ENCODE results near the gene PDE4D. TPM values are rescaled to one million over a fixed set of nuclear protein-coding genes. Genes with fewer than 3 reads are reported as not detected.

Gene PDE4D
- total and polyA plus RNA-seq, 4 donors, result 12.8 to 167 (median 44.5) TPM

- Histone ChIP-seq H3K27me3 (ENCODE audit: control insufficient read depth in 3 of 3, insufficient read depth in 3 of 3, low read length in 2 of 3) (no peaks in the 10 kb centered on the region), H3K4me3 (no peak overlapping the region), H3K27ac (ENCODE audit: low read depth in 1 of 2, low read length in 1 of 2) (no peak overlapping the region), H3K4me1 (ENCODE audit: control insufficient read depth in 5 of 5, insufficient read depth in 5 of 5, low read length in 5 of 5) (peaks cover 0 to 33% (median 10%) of the 10 kb centered on the region in 5 donors), H3K36me3 (ENCODE audit: control insufficient read depth in 4 of 4, insufficient read depth in 4 of 4, low read length in 4 of 4) (no peaks in the 10 kb centered on the region), H3K9ac (ENCODE audit: insufficient read depth in 1 of 2, low read length in 2 of 2) (no peak overlapping the region), H3K9me3 (ENCODE audit: control insufficient read depth in 4 of 4, insufficient read depth in 3 of 4, low read length in 3 of 4) (no peaks in the 10 kb centered on the region)
- no peak for ATAC-seq (ENCODE audit: insufficient read depth, low FRiP score)
- no peak for DNase-seq
- no peak for TF ChIP-seq CTCF (IDR thresholded peaks at IDR 0.05; ENCODE audit: control extremely low read depth, extremely low read depth)
- 61 to 83% methylated on average over 6 of the region's 6 CpGs for WGBS, 2 donors
These were observed 355.4 kb downstream of the PDE4D start for GRCh38 chr5:59537961-59538749.

DNA sequence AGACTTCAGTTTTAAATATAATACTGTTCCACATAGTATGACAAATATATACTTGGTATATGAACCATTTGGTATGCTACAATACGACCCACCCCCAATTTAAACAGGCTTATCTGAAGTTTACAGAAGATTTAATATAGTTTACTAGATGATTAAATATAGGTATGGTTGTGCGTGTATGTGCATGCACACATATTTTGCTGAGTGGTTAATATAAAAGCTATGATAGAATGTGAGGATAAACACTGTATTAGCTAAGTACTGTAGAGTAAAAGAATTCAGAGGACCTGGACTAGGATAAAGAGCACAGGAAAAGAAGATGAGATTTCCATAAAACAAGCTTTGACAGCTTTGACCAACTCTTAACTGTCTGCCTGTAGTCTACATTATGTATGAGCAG, 356.7 kb downstream of the PDE4D start:
- H3K36me3 ChIP-seq (ENCODE audit: control insufficient read depth in 4 of 4, insufficient read depth in 4 of 4, low read length in 4 of 4), result no peaks in the 10 kb centered on the region
- no peak overlapping the region for H3K9ac ChIP-seq (ENCODE audit: insufficient read depth in 1 of 2, low read length in 2 of 2)
- peaks cover 0 to 21% (median under 1%) of the 10 kb centered on the region in 5 donors for H3K4me1 ChIP-seq (ENCODE audit: control insufficient read depth in 5 of 5, insufficient read depth in 5 of 5, low read length in 5 of 5)
- no peak overlapping the region for H3K27ac ChIP-seq (ENCODE audit: low read depth in 1 of 2, low read length in 1 of 2)
- ATAC-seq (ENCODE audit: insufficient read depth, low FRiP score) (no peak), DNase-seq (no peak)
- no peak for TF ChIP-seq CTCF (IDR thresholded peaks at IDR 0.05; ENCODE audit: control extremely low read depth, extremely low read depth)
- 89 to 99% methylated on average over 2 of the region's 2 CpGs for WGBS, 2 donors
- H3K27me3 ChIP-seq (ENCODE audit: control insufficient read depth in 3 of 3, insufficient read depth in 3 of 3, low read length in 2 of 3), result no peaks in the 10 kb centered on the region
- H3K4me3 ChIP-seq, result no peak overlapping the region
- no peaks in the 10 kb centered on the region for H3K9me3 ChIP-seq (ENCODE audit: control insufficient read depth in 4 of 4, insufficient read depth in 3 of 4, low read length in 3 of 4)

- 81 to 95% methylated on average over 2 of the region's 2 CpGs for WGBS, 2 donors
- no peak for ATAC-seq (ENCODE audit: insufficient read depth, low FRiP score)
These were observed 358.0 kb downstream of the PDE4D start for GRCh38 chr5:59535561-59535960.

More at GRCh38 chr5:59535561-59535960, 358.0 kb downstream of the PDE4D start:
- no peak overlapping the region for H3K4me3 ChIP-seq
- H3K9me3 ChIP-seq (ENCODE audit: control insufficient read depth in 4 of 4, insufficient read depth in 3 of 4, low read length in 3 of 4), result no peaks in the 10 kb centered on the region
- H3K36me3 ChIP-seq (ENCODE audit: control insufficient read depth in 4 of 4, insufficient read depth in 4 of 4, low read length in 4 of 4), result no peaks in the 10 kb centered on the region
- peaks cover 0 to 9% (median 0%) of the 10 kb centered on the region in 5 donors for H3K4me1 ChIP-seq (ENCODE audit: control insufficient read depth in 5 of 5, insufficient read depth in 5 of 5, low read length in 5 of 5)
- no peak overlapping the region for H3K27ac ChIP-seq (ENCODE audit: low read depth in 1 of 2, low read length in 1 of 2)
- DNase-seq, result no peak
- H3K9ac ChIP-seq (ENCODE audit: insufficient read depth in 1 of 2, low read length in 2 of 2), result no peak overlapping the region
- H3K27me3 ChIP-seq (ENCODE audit: control insufficient read depth in 3 of 3, insufficient read depth in 3 of 3, low read length in 2 of 3), result no peaks in the 10 kb centered on the region
- TF ChIP-seq CTCF (IDR thresholded peaks at IDR 0.05; ENCODE audit: control extremely low read depth, extremely low read depth), result no peak

Data from lung (tissue), 12 donors.